Thoracic aorta (tissue), 2 donors: ENCODE data around the gene CTF1. TPM values are rescaled to one million over a fixed set of nuclear protein-coding genes. Genes with fewer than 3 reads are reported as not detected.
A peak's percentile ranks its signal among the peaks of the same experiment; 100 is the strongest.

Experiments used
- ATAC-seq: fragments of 150-250 bp; one replicate; pipeline ENCODE4 v1.8.0; 2017; ENCODE audit warnings: low read depth; ENCODE audit not compliant: insufficient number of reproducible peaks, low FRiP score
- DNase-seq: peaks from one replicate; pipeline ENCODE4 v3.0.0-alpha.2; 2020; ENCODE audit warnings: low spot score
- H3K27ac ChIP-seq, 2 donors: fragments of 200-600 bp; sonication (generic); 1 replicate in 1 of 2; 2 replicates in 1 of 2; pipeline ENCODE4 v1.5.1; 2016; ENCODE audit warnings: mild to moderate bottlenecking in 2 of 2, moderate library complexity in 2 of 2
- H3K27me3 ChIP-seq: fragments of 200-600 bp; sonication (generic); replicated peaks from 2 replicates; pipeline ENCODE4 v1.6.0; 2016; ENCODE audit warnings: mild to moderate bottlenecking; ENCODE audit not compliant: insufficient read depth
- H3K36me3 ChIP-seq: fragments of 200-600 bp; sonication (generic); one replicate; pipeline ENCODE4 v1.5.1; 2016
- H3K4me1 ChIP-seq, 2 donors: fragments of 200-600 bp; sonication (generic); 1 replicate in 1 of 2; 2 replicates in 1 of 2; pipeline versions ENCODE4 v1.5.1 to v1.6.0; 2016; ENCODE audit warnings: low read depth in 2 of 2, mild to moderate bottlenecking in 1 of 2; ENCODE audit not compliant: control insufficient read depth in 1 of 2
- H3K4me3 ChIP-seq: fragments of 200-600 bp; sonication (generic); 2 replicates; pipeline ENCODE4 v1.5.1; 2016; ENCODE audit warnings: mild to moderate bottlenecking
- H3K9me3 ChIP-seq: fragments of 200-600 bp; sonication (generic); 2 replicates; pipeline ENCODE4 v1.5.1; 2016
- CTCF ChIP-seq: fragments of 200-600 bp; sonication (generic); IDR thresholded peaks from one replicate; pipeline ENCODE4 v1.5.1; 2019; ENCODE audit warnings: antibody characterized with exemption
- total RNA-seq, 2 donors: library from RNA; depleted of rRNA; stranded (reverse); fragments of >200 nt; gene quantifications; one replicate each; pipeline versions ENCODE4 v1.1.0 to v1.2.3, GENCODE V29; 2016

Gene CTF1
- total RNA-seq, 2 donors from 2014 or later = 3.8 TPM

DNA sequence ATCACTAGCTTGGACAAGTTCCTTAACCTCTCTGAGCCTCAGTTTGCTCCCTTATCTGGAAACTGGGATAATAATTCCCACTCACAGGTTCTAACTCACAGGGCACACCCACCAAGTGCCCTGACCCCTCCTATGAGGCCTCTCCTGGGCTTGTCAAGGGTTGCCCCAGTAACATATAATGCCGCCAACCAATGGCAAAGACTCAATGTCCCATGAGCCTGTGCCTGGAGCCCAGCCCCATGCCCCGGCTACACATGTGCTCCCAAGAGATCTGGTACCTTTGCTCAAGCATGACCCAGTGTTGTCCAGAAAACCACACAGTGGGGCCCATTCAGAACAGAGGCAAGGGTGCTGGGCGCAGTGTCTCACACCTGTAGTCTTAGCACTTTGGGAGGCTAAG is 18.4 kb downstream of the CTF1 start:
- no peaks in the 10 kb centered on the region for H3K27me3 ChIP-seq
- no peaks in the 10 kb centered on the region for H3K4me1 ChIP-seq
- ATAC-seq (no peak), DNase-seq (no peak)
- TF ChIP-seq CTCF = no peak
- no peak overlapping the region for H3K27ac ChIP-seq
- H3K36me3 ChIP-seq = no peaks in the 10 kb centered on the region
- no peak overlapping the region for H3K4me3 ChIP-seq
- no peaks in the 10 kb centered on the region for H3K9me3 ChIP-seq

DNA sequence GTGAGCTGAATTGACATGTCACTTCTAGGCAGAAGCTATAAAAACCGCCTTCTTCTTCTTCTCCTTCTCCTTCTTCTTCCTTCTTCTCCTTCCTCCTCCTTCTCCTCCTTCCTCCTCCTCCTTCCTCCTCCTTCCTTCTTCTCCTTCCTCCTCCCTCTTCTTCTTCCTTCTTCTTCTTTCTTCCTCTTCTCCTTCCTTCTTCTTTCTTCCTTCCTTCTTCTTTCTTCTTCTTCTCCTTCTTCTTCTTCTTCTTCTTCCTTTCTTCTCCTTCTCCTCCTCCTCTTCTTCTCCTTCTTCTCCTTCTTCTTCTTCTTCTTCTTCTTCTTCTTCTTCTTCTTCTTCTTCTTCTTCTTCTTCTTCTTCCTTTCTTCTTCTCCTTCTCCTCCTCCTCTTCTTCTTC is 22.2 kb downstream of the CTF1 start:
- H3K27me3 ChIP-seq = no peaks in the 10 kb centered on the region
- no peak for TF ChIP-seq CTCF
- peaks cover 0 to 6% of the 10 kb centered on the region in 2 donors for H3K4me1 ChIP-seq
- DNase-seq (no peak), ATAC-seq (no peak)
- no peak overlapping the region for H3K27ac ChIP-seq
- no peaks in the 10 kb centered on the region for H3K36me3 ChIP-seq
- H3K9me3 ChIP-seq = no peaks in the 10 kb centered on the region
- H3K4me3 ChIP-seq = no peak overlapping the region

- Histone ChIP-seq H3K36me3 (no peaks in the 10 kb centered on the region), H3K4me3 (no peak overlapping the region), H3K9me3 (no peaks in the 10 kb centered on the region), H3K4me1 (peaks cover 5 to 23% of the 10 kb centered on the region in 2 donors), H3K27me3 (no peaks in the 10 kb centered on the region), H3K27ac (peak overlapping the region in 1 of 2 donors; percentile 84)
- TF ChIP-seq CTCF = no peak
- no peak for DNase-seq
- no peak for ATAC-seq
Measured at GRCh38 chr16:30920891-30921290, 24.5 kb downstream of the CTF1 start.

- no peak for ATAC-seq
- Histone ChIP-seq H3K4me3 (peak overlapping the region; percentile 70), H3K9me3 (no peaks in the 10 kb centered on the region), H3K36me3 (no peaks in the 10 kb centered on the region), H3K27me3 (no peaks in the 10 kb centered on the region), H3K4me1 (peaks cover 5 to 23% of the 10 kb centered on the region in 2 donors), H3K27ac (peak overlapping the region; percentile 83 to 84)
- TF ChIP-seq CTCF = no peak
- DNase-seq = no peak
Measured at GRCh38 chr16:30921459-30921747, 25.0 kb downstream of the CTF1 start.

- Histone ChIP-seq H3K27ac (peak overlapping the region; percentile 83 to 84), H3K4me3 (peak overlapping the region; percentile 70), H3K4me1 (peaks cover 5 to 23% of the 10 kb centered on the region in 2 donors), H3K9me3 (no peaks in the 10 kb centered on the region), H3K36me3 (no peaks in the 10 kb centered on the region), H3K27me3 (no peaks in the 10 kb centered on the region)
- peak; percentile 85 for TF ChIP-seq CTCF
- DNase-seq (peak; percentile 82), ATAC-seq (peak; percentile 27)
Measured at GRCh38 chr16:30921748-30922419, 25.5 kb downstream of the CTF1 start.
